ENCODE measurements around the gene BMP8A.
"Not testable (repeated sequence)": the region's sequence is repeated elsewhere in the genome, so short reads cannot be mapped to it uniquely, and the experiment has no call there.

BMP8A gene

GRCh38 chr1:39470040-39470439 lies 21.4 kb upstream of the BMP8A start:
- no peak overlapping the region for H3K4me3 ChIP-seq (ENCODE audit: low read depth, low read length)
- no peak for TF ChIP-seq CTCF (IDR thresholded peaks at IDR 0.05; ENCODE audit: low read depth, low read length)

GRCh38 chr1:39472826-39473225 lies 18.6 kb upstream of the BMP8A start:
- no peak for TF ChIP-seq CTCF (IDR thresholded peaks at IDR 0.05; ENCODE audit: low read depth, low read length)
- no peak overlapping the region for H3K4me3 ChIP-seq (ENCODE audit: low read depth, low read length)

GRCh38 chr1:39473324-39473723 lies 18.1 kb upstream of the BMP8A start:
- no peak overlapping the region for H3K4me3 ChIP-seq (ENCODE audit: low read depth, low read length)
- no peak for TF ChIP-seq CTCF (IDR thresholded peaks at IDR 0.05; ENCODE audit: low read depth, low read length)

GRCh38 chr1:39474810-39475209 lies 16.6 kb upstream of the BMP8A start:
- H3K4me3 ChIP-seq (ENCODE audit: low read depth, low read length) = no peak overlapping the region

GRCh38 chr1:39475551-39475950 lies 15.9 kb upstream of the BMP8A start:
- H3K4me3 ChIP-seq (ENCODE audit: low read depth, low read length) = not testable (repeated sequence)

More at GRCh38 chr1:39474810-39475209, 16.6 kb upstream of the BMP8A start:
- no peak for TF ChIP-seq CTCF (IDR thresholded peaks at IDR 0.05; ENCODE audit: low read depth, low read length)

- no peak for TF ChIP-seq CTCF (IDR thresholded peaks at IDR 0.05; ENCODE audit: low read depth, low read length)
- H3K4me3 ChIP-seq (ENCODE audit: low read depth, low read length) = no peak overlapping the region
Measured at GRCh38 chr1:39478126-39478915, 13.1 kb upstream of the BMP8A start.

GRCh38 chr1:39481289-39481688 lies 10.1 kb upstream of the BMP8A start:
- TF ChIP-seq CTCF (IDR thresholded peaks at IDR 0.05; ENCODE audit: low read depth, low read length) = no peak
- H3K4me3 ChIP-seq (ENCODE audit: low read depth, low read length) = no peak overlapping the region

- no peak overlapping the region for H3K4me3 ChIP-seq (ENCODE audit: low read depth, low read length)
- no peak for TF ChIP-seq CTCF (IDR thresholded peaks at IDR 0.05; ENCODE audit: low read depth, low read length)
Measured at GRCh38 chr1:39483276-39483675, 8.2 kb upstream of the BMP8A start.
